ENCODE results near the gene GIPC3. TPM values are rescaled to one million over a fixed set of nuclear protein-coding genes. Genes with fewer than 3 reads are reported as not detected.
"Not testable (repeated sequence)": the region's sequence is repeated elsewhere in the genome, so short reads cannot be mapped to it uniquely, and the experiment has no call there.

The GIPC3 gene
- total RNA-seq, 1 experiment from 2014 or later: 0.06 TPM

- Histone ChIP-seq H3K27ac (peak within 1 kb of the TSS; percentile 67), H3K9me3 (replicated peaks) (no peaks in the 10 kb centered on the region)
- peak; percentile 94 to 95 for DNase-seq
Measured at GRCh38 chr19:3557461-3558248, 27.6 kb upstream of the GIPC3 start, which contains the start of gene MFSD12. Gene MFSD12, minus strand, starts transcription at chr19:3557586. Its CDS starts 183 bp downstream, at chr19:3557403.

GRCh38 chr19:3563709-3564524, 21.4 kb upstream of the GIPC3 start:
- DNase-seq: no peak
- Histone ChIP-seq H3K27me3 (no peaks in the 10 kb centered on the region), H3K9me3 (replicated peaks) (no peaks in the 10 kb centered on the region), H3K36me3 (no peaks in the 10 kb centered on the region), H3K27ac (no peak overlapping the region), H3K4me3 (no peak overlapping the region), H3K4me1 (peaks cover 4% of the 10 kb centered on the region; the same call in 1 of the 2 replicates)

More at GRCh38 chr19:3557461-3558248, 27.6 kb upstream of the GIPC3 start, which contains the start of gene MFSD12:
- Histone ChIP-seq H3K4me3 (peak within 1 kb of the TSS; percentile 67), H3K36me3 (no peaks in the 10 kb centered on the region), H3K4me1 (peaks cover 3% of the 10 kb centered on the region; the same call in 1 of the 2 replicates), H3K27me3 (no peaks in the 10 kb centered on the region)

GRCh38 chr19:3565139-3565538, 20.1 kb upstream of the GIPC3 start:
- no peak for DNase-seq
- H3K27ac ChIP-seq: no peak overlapping the region

GRCh38 chr19:3570042-3570441, 15.2 kb upstream of the GIPC3 start:
- not testable (repeated sequence) for H3K27me3 ChIP-seq; H3K9me3 ChIP-seq (replicated peaks); H3K36me3 ChIP-seq; H3K4me3 ChIP-seq; DNase-seq; H3K27ac ChIP-seq
- H3K4me1 ChIP-seq: peaks cover 23% of the 10 kb centered on the region

More at GRCh38 chr19:3565139-3565538, 20.1 kb upstream of the GIPC3 start:
- H3K36me3 ChIP-seq: no peaks in the 10 kb centered on the region
- H3K9me3 ChIP-seq (replicated peaks): no peaks in the 10 kb centered on the region
- peaks cover 7% of the 10 kb centered on the region; the same call in 1 of the 2 replicates for H3K4me1 ChIP-seq
- H3K27me3 ChIP-seq: no peaks in the 10 kb centered on the region
- H3K4me3 ChIP-seq: no peak overlapping the region

- H3K4me1 ChIP-seq: peaks cover 23% of the 10 kb centered on the region
- no peaks in the 10 kb centered on the region for H3K9me3 ChIP-seq (replicated peaks)
- H3K27ac ChIP-seq: peak overlapping the region; percentile 32; the same call in 1 of the 2 replicates
- DNase-seq: peak in 1 of 2 experiments; percentile 44
- H3K27me3 ChIP-seq: no peaks in the 10 kb centered on the region
- H3K36me3 ChIP-seq: peaks cover 13% of the 10 kb centered on the region
- no peak overlapping the region for H3K4me3 ChIP-seq
Measured at GRCh38 chr19:3570606-3571011, 14.7 kb upstream of the GIPC3 start.

- peaks cover 19% of the 10 kb centered on the region for H3K36me3 ChIP-seq
- H3K4me3 ChIP-seq: peak overlapping the region; percentile 49
- DNase-seq: peak; percentile 99
- peak overlapping the region; percentile 32 for H3K27ac ChIP-seq
- peaks cover 23% of the 10 kb centered on the region for H3K4me1 ChIP-seq
- H3K9me3 ChIP-seq (replicated peaks): no peaks in the 10 kb centered on the region
- H3K27me3 ChIP-seq: no peaks in the 10 kb centered on the region
Measured at GRCh38 chr19:3572132-3572854, 13.0 kb upstream of the GIPC3 start.

- no peaks in the 10 kb centered on the region for H3K27me3 ChIP-seq
- H3K9me3 ChIP-seq (replicated peaks): no peaks in the 10 kb centered on the region
- peak within 1 kb of the TSS; percentile 100 for H3K4me3 ChIP-seq
- peaks cover 23% of the 10 kb centered on the region for H3K4me1 ChIP-seq
- H3K36me3 ChIP-seq: peaks cover 19% of the 10 kb centered on the region
- peak within 1 kb of the TSS; percentile 78 for H3K27ac ChIP-seq
- no peak for DNase-seq
Measured at GRCh38 chr19:3572855-3573161, 12.5 kb upstream of the GIPC3 start, which contains the start of gene HMG20B. Gene HMG20B, plus strand, starts transcription at chr19:3572944. Its CDS starts 366 bp downstream, at chr19:3573310.

GRCh38 chr19:3573162-3573857, 12.0 kb upstream of the GIPC3 start:
- peaks cover 23% of the 10 kb centered on the region for H3K4me1 ChIP-seq
- peaks cover 23% of the 10 kb centered on the region for H3K36me3 ChIP-seq
- no peaks in the 10 kb centered on the region for H3K9me3 ChIP-seq (replicated peaks)
- DNase-seq: peak; percentile 25 to 26
- H3K27ac ChIP-seq: peak overlapping the region; percentile 78
- H3K27me3 ChIP-seq: no peaks in the 10 kb centered on the region
- H3K4me3 ChIP-seq: peak overlapping the region; percentile 100

GRCh38 chr19:3573858-3574637, 11.2 kb upstream of the GIPC3 start:
- Histone ChIP-seq H3K27me3 (no peaks in the 10 kb centered on the region), H3K27ac (peak overlapping the region; percentile 78; the same call in 1 of the 2 replicates), H3K36me3 (peaks cover 23% of the 10 kb centered on the region), H3K9me3 (replicated peaks) (no peaks in the 10 kb centered on the region), H3K4me3 (peak overlapping the region; percentile 100), H3K4me1 (peaks cover 17% of the 10 kb centered on the region)
- peak; percentile 94 to 97 for DNase-seq

GRCh38 chr19:3575260-3575741, 10.0 kb upstream of the GIPC3 start:
- no peak for DNase-seq
- H3K27ac ChIP-seq: no peak overlapping the region
- H3K36me3 ChIP-seq: peaks cover 23% of the 10 kb centered on the region
- no peak overlapping the region for H3K4me3 ChIP-seq
- H3K9me3 ChIP-seq (replicated peaks): no peaks in the 10 kb centered on the region
- H3K27me3 ChIP-seq: no peaks in the 10 kb centered on the region
- H3K4me1 ChIP-seq: peaks cover 15% of the 10 kb centered on the region

- no peaks in the 10 kb centered on the region for H3K9me3 ChIP-seq (replicated peaks)
- H3K4me3 ChIP-seq: no peak overlapping the region
- H3K27me3 ChIP-seq: no peaks in the 10 kb centered on the region
- H3K4me1 ChIP-seq: peaks cover 8% of the 10 kb centered on the region; the same call in 1 of the 2 replicates
- no peak overlapping the region for H3K27ac ChIP-seq
- H3K36me3 ChIP-seq: peaks cover 23% of the 10 kb centered on the region
- DNase-seq: no peak
Measured at GRCh38 chr19:3575949-3576673, 9.2 kb upstream of the GIPC3 start.

GRCh38 chr19:3576696-3577443, 8.4 kb upstream of the GIPC3 start:
- Histone ChIP-seq H3K4me3 (no peak overlapping the region), H3K27ac (no peak overlapping the region)
- DNase-seq: no peak

More at GRCh38 chr19:3576696-3577443, 8.4 kb upstream of the GIPC3 start:
- Histone ChIP-seq H3K9me3 (replicated peaks) (no peaks in the 10 kb centered on the region), H3K4me1 (peaks cover 3% of the 10 kb centered on the region; the same call in 1 of the 2 replicates), H3K27me3 (no peaks in the 10 kb centered on the region), H3K36me3 (peaks cover 23% of the 10 kb centered on the region)

All from SJCRH30 (cell line).